GM10266 (cell line): ENCODE results near the gene EIF5A2.
"Not testable (repeated sequence)": the region's sequence is repeated elsewhere in the genome, so short reads cannot be mapped to it uniquely, and the experiment has no call there.

ENCODE experiments used
- DNase-seq: peaks from one replicate; pipeline ENCODE4 v3.0.0; 2012; ENCODE audit errors: extremely low spot score
- TF ChIP-seq, protein P1 (sequence below): IDR thresholded peaks from 2 replicates; pipeline ENCODE4 v1.5.1; 2012; ENCODE audit warnings: mild to moderate bottlenecking, low read depth; ENCODE audit not compliant: control insufficient read depth, insufficient read depth; ENCODE audit errors: missing control alignments

The EIF5A2 gene

DNA sequence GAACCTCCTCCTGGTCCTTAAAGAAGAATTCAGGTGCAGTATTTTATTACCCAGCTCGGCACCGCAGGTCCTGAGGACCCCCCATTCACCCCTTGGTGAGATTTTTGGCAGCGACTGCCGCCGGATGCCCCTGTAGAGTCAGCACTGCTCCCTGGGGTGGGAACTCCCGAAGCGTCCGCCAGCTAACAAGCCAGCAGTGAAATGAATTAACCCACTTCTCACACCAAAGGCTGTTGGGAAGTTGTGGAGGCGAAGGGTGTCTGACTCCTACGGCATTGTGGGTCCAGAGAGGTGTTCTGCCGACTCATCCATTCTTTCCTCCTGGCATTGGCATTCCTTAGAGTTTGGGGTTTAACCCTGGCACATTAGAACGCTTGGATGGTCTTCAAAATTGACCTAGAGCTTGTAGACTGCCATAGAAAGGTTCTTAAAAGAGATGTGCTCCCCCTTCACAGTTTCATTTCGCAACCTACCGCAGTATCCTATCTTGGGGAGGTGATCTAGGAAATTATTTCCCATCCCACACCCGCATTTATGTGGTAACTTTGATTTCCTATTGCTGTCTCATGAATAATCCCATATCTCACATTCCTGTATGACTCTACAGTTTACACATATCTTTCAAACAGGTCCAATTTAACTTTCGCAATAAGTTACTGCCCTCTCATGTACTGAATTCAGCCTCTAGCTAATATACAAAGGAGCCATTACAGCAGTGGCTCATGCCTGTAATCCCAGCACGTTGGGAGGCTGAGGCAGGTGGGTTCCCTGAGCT is 879 bp upstream of the EIF5A2 start:
- TF ChIP-seq, protein P1, sequence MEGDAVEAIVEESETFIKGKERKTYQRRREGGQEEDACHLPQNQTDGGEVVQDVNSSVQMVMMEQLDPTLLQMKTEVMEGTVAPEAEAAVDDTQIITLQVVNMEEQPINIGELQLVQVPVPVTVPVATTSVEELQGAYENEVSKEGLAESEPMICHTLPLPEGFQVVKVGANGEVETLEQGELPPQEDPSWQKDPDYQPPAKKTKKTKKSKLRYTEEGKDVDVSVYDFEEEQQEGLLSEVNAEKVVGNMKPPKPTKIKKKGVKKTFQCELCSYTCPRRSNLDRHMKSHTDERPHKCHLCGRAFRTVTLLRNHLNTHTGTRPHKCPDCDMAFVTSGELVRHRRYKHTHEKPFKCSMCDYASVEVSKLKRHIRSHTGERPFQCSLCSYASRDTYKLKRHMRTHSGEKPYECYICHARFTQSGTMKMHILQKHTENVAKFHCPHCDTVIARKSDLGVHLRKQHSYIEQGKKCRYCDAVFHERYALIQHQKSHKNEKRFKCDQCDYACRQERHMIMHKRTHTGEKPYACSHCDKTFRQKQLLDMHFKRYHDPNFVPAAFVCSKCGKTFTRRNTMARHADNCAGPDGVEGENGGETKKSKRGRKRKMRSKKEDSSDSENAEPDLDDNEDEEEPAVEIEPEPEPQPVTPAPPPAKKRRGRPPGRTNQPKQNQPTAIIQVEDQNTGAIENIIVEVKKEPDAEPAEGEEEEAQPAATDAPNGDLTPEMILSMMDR, result no peak
- no peak for DNase-seq

- DNase-seq, result peak; percentile 40
- TF ChIP-seq, protein P1, result no peak
Measured at GRCh38 chr3:170907637-170908234, 701 bp downstream of the EIF5A2 start.

- TF ChIP-seq, protein P1, result no peak
Measured at GRCh38 chr3:170905862-170906261, 2.6 kb downstream of the EIF5A2 start.

GRCh38 chr3:170903123-170903522 is 5.3 kb downstream of the EIF5A2 start:
- TF ChIP-seq, protein P1, result no peak
- no peak for DNase-seq

More at GRCh38 chr3:170905862-170906261, 2.6 kb downstream of the EIF5A2 start:
- no peak for DNase-seq

- no peak for DNase-seq
- TF ChIP-seq, protein P1, result no peak
Measured at GRCh38 chr3:170899455-170899854, 9.0 kb downstream of the EIF5A2 start.

GRCh38 chr3:170897978-170898377 is 10.5 kb downstream of the EIF5A2 start:
- TF ChIP-seq, protein P1, result no peak
- no peak for DNase-seq

GRCh38 chr3:170897199-170897598 is 11.2 kb downstream of the EIF5A2 start:
- not testable (repeated sequence) for DNase-seq
